Brain microvascular endothelial cell (primary cell): ENCODE measurements around the gene PLA2G15.

Experiments
- DNase-seq: peaks from one replicate; pipeline ENCODE4 v3.0.0-alpha.2; 2020
- H3K27ac ChIP-seq: fragments of 250-450 bp; sonication (Bioruptor Pico); 2 replicates; pipeline ENCODE4 v1.5.1; 2020; ENCODE audit warnings: mild to moderate bottlenecking, moderate library complexity
- H3K27me3 ChIP-seq: fragments of 250-450 bp; sonication (Bioruptor Pico); replicated peaks from 2 replicates; pipeline ENCODE4 v1.5.1; 2020; ENCODE audit warnings: mild to moderate bottlenecking
- H3K36me3 ChIP-seq: fragments of 250-450 bp; sonication (Bioruptor Pico); replicated peaks from 2 replicates; pipeline ENCODE4 v1.5.1; 2020; ENCODE audit warnings: mild to moderate bottlenecking
- H3K4me3 ChIP-seq: 2 replicates; pipeline ENCODE4 v1.5.1; 2011; ENCODE audit warnings: low read depth, mild to moderate bottlenecking, control low read depth, low read length, moderate library complexity
- in situ Hi-C: cut with HindIII; loops from 2 replicates; pipeline ENCODE4 v1.10.0; 2017; ENCODE audit warnings: low sequenced_read_pairs, low pct_ligation_motif_present
- TF ChIP-seq, protein P1 (sequence below): IDR thresholded peaks from 2 replicates; pipeline ENCODE4 v1.5.1; 2011; ENCODE audit warnings: low read depth, mild to moderate bottlenecking, moderate library complexity, low read length, control low read depth, inconsistent platforms; ENCODE audit errors: missing control alignments

Gene PLA2G15

DNA sequence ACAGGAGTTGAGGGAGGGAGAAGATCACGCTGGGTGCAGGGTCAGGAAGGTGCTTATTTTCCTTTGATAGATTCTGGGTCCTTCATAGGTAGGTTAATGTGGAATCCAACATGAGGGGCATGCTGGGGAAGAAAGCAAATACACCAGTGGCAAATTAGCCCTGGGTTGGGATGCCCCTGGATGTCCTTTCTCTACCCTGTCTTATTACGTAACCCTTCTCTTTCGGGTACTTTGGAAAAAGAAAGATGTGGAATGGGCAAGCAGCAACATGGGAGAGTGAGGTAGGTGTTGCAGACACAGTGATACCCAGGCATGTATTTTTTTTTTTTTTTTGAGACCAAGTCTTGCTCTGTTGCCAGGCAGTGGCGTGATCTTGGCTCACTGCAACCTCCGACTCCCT, 28.3 kb downstream of the PLA2G15 start:
- no peak overlapping the region for H3K27ac ChIP-seq

DNA sequence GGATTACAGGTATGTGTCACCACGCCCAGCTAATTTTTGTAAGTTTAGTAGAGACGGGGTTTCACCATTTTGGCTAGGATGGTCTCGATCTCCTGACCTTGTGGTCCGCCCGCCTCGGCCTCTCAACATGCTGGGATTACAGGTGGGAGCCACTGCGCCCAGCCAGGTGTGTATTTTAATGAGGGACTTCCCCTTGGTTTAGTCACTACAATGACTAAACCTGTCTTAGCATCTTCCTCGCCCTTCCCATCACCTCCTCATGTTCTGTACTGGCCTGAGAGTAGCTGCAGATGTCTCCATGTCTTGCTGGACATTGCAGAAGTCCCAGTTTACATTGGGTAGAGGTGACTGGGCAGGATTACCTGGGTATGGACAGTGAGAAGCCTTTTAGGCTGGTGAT, 28.7 kb downstream of the PLA2G15 start:
- TF ChIP-seq, protein P1, sequence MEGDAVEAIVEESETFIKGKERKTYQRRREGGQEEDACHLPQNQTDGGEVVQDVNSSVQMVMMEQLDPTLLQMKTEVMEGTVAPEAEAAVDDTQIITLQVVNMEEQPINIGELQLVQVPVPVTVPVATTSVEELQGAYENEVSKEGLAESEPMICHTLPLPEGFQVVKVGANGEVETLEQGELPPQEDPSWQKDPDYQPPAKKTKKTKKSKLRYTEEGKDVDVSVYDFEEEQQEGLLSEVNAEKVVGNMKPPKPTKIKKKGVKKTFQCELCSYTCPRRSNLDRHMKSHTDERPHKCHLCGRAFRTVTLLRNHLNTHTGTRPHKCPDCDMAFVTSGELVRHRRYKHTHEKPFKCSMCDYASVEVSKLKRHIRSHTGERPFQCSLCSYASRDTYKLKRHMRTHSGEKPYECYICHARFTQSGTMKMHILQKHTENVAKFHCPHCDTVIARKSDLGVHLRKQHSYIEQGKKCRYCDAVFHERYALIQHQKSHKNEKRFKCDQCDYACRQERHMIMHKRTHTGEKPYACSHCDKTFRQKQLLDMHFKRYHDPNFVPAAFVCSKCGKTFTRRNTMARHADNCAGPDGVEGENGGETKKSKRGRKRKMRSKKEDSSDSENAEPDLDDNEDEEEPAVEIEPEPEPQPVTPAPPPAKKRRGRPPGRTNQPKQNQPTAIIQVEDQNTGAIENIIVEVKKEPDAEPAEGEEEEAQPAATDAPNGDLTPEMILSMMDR: no peak
- peaks cover 18% of the 10 kb centered on the region for H3K36me3 ChIP-seq
- in situ Hi-C loops: no loop called here
- H3K27ac ChIP-seq: no peak overlapping the region
- no peak overlapping the region for H3K4me3 ChIP-seq
- no peak for DNase-seq
- no peaks in the 10 kb centered on the region for H3K27me3 ChIP-seq

More for the DNA sequence above, 28.3 kb downstream of the PLA2G15 start:
- TF ChIP-seq, protein P1: no peak
- H3K4me3 ChIP-seq: no peak overlapping the region
- no peak for DNase-seq
- in situ Hi-C loops: no loop called here
- H3K36me3 ChIP-seq: peaks cover 18% of the 10 kb centered on the region
- H3K27me3 ChIP-seq: no peaks in the 10 kb centered on the region

DNA sequence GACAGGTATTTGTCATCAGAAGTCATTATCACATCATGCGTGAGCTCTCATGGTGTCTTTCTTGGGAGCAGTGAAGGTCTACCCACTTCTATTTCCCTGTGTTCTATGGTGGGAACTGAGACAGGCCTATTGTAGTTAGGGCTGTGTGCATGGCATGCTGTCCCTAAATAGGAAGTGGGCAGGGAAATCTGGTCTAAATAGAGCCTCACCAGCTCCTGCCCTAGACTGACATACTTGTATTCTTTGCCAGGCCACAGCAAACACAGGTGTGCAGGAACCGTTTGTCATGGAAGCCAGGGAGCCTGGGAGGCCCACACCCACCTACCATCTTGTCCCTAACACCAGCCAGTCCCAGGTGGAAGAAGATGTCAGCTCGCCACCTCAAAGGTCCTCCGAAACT, 29.3 kb downstream of the PLA2G15 start:
- TF ChIP-seq, protein P1: no peak

DNA sequence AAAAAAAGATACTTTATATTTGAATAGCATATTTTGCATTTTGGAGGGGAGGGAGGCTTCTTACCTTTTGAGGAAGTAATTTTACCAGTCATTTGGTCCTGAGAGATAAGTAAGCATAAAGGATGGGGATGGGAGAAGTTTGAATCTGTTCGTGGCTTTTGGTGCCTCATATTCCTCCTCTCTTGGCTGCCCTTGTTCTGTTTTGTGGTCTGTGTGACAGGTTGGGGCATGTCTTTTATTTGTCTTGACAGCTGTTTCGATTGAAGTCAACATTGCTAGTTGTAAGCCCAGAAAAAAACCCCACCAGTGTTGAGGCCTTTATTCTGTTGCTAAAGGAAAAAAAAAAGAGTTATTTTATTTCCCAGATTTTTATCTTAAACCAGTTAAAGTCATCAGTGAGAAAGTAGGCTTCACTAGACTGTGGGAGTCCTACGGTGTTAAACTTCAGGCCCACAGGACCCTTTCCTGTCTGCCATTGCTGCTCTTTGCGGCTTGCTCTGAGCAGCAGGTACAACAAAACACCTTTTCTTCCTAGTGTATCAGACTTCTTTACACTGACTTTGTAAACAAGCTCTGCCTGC, 30.5 kb downstream of the PLA2G15 start:
- H3K4me3 ChIP-seq: no peak overlapping the region
- peaks cover 25% of the 10 kb centered on the region for H3K36me3 ChIP-seq
- in situ Hi-C loops: no loop called here
- no peak overlapping the region for H3K27ac ChIP-seq
- H3K27me3 ChIP-seq: no peaks in the 10 kb centered on the region
- DNase-seq: no peak
- TF ChIP-seq, protein P1: no peak

More for the DNA sequence above, 29.3 kb downstream of the PLA2G15 start:
- Histone ChIP-seq H3K36me3 (peaks cover 20% of the 10 kb centered on the region), H3K27ac (no peak overlapping the region), H3K4me3 (no peak overlapping the region), H3K27me3 (no peaks in the 10 kb centered on the region)
- in situ Hi-C loops: no loop called here
- no peak for DNase-seq

DNA sequence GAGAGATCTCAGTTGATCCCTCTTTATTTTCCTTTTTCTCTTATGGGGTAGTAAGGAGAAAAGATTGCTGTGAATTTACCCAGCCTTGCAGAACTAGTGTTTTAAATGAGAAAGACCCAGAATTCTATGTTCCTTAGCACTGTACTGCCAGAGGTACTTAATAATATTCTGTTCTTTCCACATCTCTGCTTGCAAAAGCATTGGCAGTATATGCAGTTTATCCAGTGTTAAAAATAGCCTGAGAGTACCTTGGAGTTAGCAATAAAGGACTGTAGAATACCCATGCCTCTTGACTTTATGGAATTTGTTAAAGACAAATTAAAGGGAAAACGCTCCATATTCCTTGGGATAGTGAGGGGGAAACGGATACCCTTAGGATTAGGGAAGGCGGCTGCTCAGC, 31.1 kb downstream of the PLA2G15 start:
- Histone ChIP-seq H3K36me3 (peaks cover 27% of the 10 kb centered on the region), H3K4me3 (no peak overlapping the region), H3K27ac (no peak overlapping the region), H3K27me3 (no peaks in the 10 kb centered on the region)
- DNase-seq: no peak
- TF ChIP-seq, protein P1: no peak
- in situ Hi-C loops: no loop called here
